Measurements from ENCODE around the gene SLC2A4. TPM values are rescaled to one million over a fixed set of nuclear protein-coding genes. Genes with fewer than 3 reads are reported as not detected.

The SLC2A4 gene
- total RNA-seq, 1 experiment from 2014 or later: 0.48 TPM

Other genes starting within 250 kb of the SLC2A4 start
- 7.0 to 9.5 TPM (median 8.4 TPM) in 5 replicates for gene SLC16A13, start 245.7 kb upstream of the SLC2A4 start, total RNA-seq (2022; extraction: Qiagen RNA extraction)
- gene SLC16A11, start 237.6 kb upstream of the SLC2A4 start, total RNA-seq (2022; extraction: Qiagen RNA extraction): not detected in 5 replicates
- gene CLEC10A, start 201.5 kb upstream of the SLC2A4 start, total RNA-seq (2022; extraction: Qiagen RNA extraction): not detected in 5 replicates
- gene ASGR2, start 166.9 kb upstream of the SLC2A4 start, total RNA-seq (2022; extraction: Qiagen RNA extraction): 0.07 to 0.12 TPM in 2 of 5 replicates, not detected in the others
- 0.82 to 1.4 TPM (median 1.2 TPM) in 5 replicates for gene ASGR1, start 102.3 kb upstream of the SLC2A4 start, total RNA-seq (2022; extraction: Qiagen RNA extraction)
- gene DLG4, start 61.9 kb upstream of the SLC2A4 start, total RNA-seq (2022; extraction: Qiagen RNA extraction): 5.4 to 7.5 TPM (median 5.8 TPM) in 5 replicates
- 286 to 433 TPM (median 402 TPM) in 5 replicates for gene ACADVL, start 61.8 kb upstream of the SLC2A4 start, total RNA-seq (2022; extraction: Qiagen RNA extraction)
- gene DVL2, start 47.2 kb upstream of the SLC2A4 start, total RNA-seq (2022; extraction: Qiagen RNA extraction): 37.1 to 47.6 TPM (median 44.8 TPM) in 5 replicates
- 86.1 to 108 TPM (median 99.5 TPM) in 5 replicates for gene PHF23, start 42.3 kb upstream of the SLC2A4 start, total RNA-seq (2022; extraction: Qiagen RNA extraction)
- 643 to 763 TPM (median 704 TPM) in 5 replicates for gene GABARAP, start 39.3 kb upstream of the SLC2A4 start, total RNA-seq (2022; extraction: Qiagen RNA extraction)
- 208 to 254 TPM (median 236 TPM) in 5 replicates for gene CTDNEP1, start 30.0 kb upstream of the SLC2A4 start, total RNA-seq (2022; extraction: Qiagen RNA extraction)
- gene ELP5, start 29.5 kb upstream of the SLC2A4 start, total RNA-seq (2022; extraction: Qiagen RNA extraction): 131 to 160 TPM (median 140 TPM) in 5 replicates
- gene CLDN7, start 19.2 kb upstream of the SLC2A4 start, total RNA-seq (2022; extraction: Qiagen RNA extraction): 2.2 to 3.2 TPM (median 2.9 TPM) in 5 replicates
- 0.37 to 0.68 TPM (median 0.53 TPM) in 5 replicates for gene YBX2, start 12.9 kb downstream of the SLC2A4 start, total RNA-seq (2022; extraction: Qiagen RNA extraction)
- gene EIF5A, start 25.9 kb downstream of the SLC2A4 start, total RNA-seq (2022; extraction: Qiagen RNA extraction): 1,603 to 1,771 TPM (median 1,695 TPM) in 5 replicates
- gene GPS2, start 33.6 kb downstream of the SLC2A4 start, total RNA-seq (2022; extraction: Qiagen RNA extraction): 81.4 to 100 TPM (median 97.9 TPM) in 5 replicates
- gene NEURL4, start 47.6 kb downstream of the SLC2A4 start, total RNA-seq (2022; extraction: Qiagen RNA extraction): 23.0 to 36.7 TPM (median 28.7 TPM) in 5 replicates
- gene ACAP1, start 54.8 kb downstream of the SLC2A4 start, total RNA-seq (2022; extraction: Qiagen RNA extraction): 2.4 to 5.7 TPM (median 4.0 TPM) in 5 replicates
- 11.3 to 13.7 TPM (median 12.5 TPM) in 5 replicates for gene KCTD11, start 70.4 kb downstream of the SLC2A4 start, total RNA-seq (2022; extraction: Qiagen RNA extraction)
- not detected in 5 replicates for gene TMEM95, start 73.4 kb downstream of the SLC2A4 start, total RNA-seq (2022; extraction: Qiagen RNA extraction)
- gene TNK1, start 99.4 kb downstream of the SLC2A4 start, total RNA-seq (2022; extraction: Qiagen RNA extraction): 1.3 to 1.6 TPM (median 1.5 TPM) in 5 replicates
- 38.6 to 48.9 TPM (median 44.7 TPM) in 5 replicates for gene PLSCR3, start 112.8 kb downstream of the SLC2A4 start, total RNA-seq (2022; extraction: Qiagen RNA extraction)
- gene TMEM256, start 122.4 kb downstream of the SLC2A4 start, total RNA-seq (2022; extraction: Qiagen RNA extraction): 180 to 224 TPM (median 215 TPM) in 5 replicates
- 13.3 to 17.6 TPM (median 17.1 TPM) in 5 replicates for gene NLGN2, start 126.1 kb downstream of the SLC2A4 start, total RNA-seq (2022; extraction: Qiagen RNA extraction)
- 0.06 to 0.13 TPM in 2 of 5 replicates, not detected in the others for gene SPEM1, start 138.6 kb downstream of the SLC2A4 start, total RNA-seq (2022; extraction: Qiagen RNA extraction)
- 0.03 to 0.07 TPM (median 0.06 TPM) in 3 of 5 replicates, not detected in the others for gene SPEM2, start 143.9 kb downstream of the SLC2A4 start, total RNA-seq (2022; extraction: Qiagen RNA extraction)
- gene SPEM3, start 147.1 kb downstream of the SLC2A4 start, total RNA-seq (2022; extraction: Qiagen RNA extraction): 0.02 to 0.03 TPM (median 0.02 TPM) in 3 of 5 replicates, not detected in the others
- gene TMEM102, start 153.7 kb downstream of the SLC2A4 start, total RNA-seq (2022; extraction: Qiagen RNA extraction): 10.8 to 13.9 TPM (median 13.3 TPM) in 5 replicates
- 0.76 to 1.2 TPM (median 0.85 TPM) in 5 replicates for gene FGF11, start 157.8 kb downstream of the SLC2A4 start, total RNA-seq (2022; extraction: Qiagen RNA extraction)
- 8.0 to 11.6 TPM (median 10.2 TPM) in 5 replicates for gene CHRNB1, start 163.3 kb downstream of the SLC2A4 start, total RNA-seq (2022; extraction: Qiagen RNA extraction)
- 21.0 to 25.5 TPM (median 24.1 TPM) in 5 replicates for gene ZBTB4, start 197.9 kb downstream of the SLC2A4 start, total RNA-seq (2022; extraction: Qiagen RNA extraction)
- not detected in 5 replicates for gene SLC35G6, start 199.7 kb downstream of the SLC2A4 start, total RNA-seq (2022; extraction: Qiagen RNA extraction)
- 72.5 to 86.2 TPM (median 79.8 TPM) in 5 replicates for gene POLR2A, start 202.6 kb downstream of the SLC2A4 start, total RNA-seq (2022; extraction: Qiagen RNA extraction)

Data from A549 treated with AZD2906 at 1 μM for 4 hours (cell line).